GM06990 (cell line): ENCODE data around the gene TRMT6.

ENCODE experiments used
- DNase-seq: peaks from one replicate; pipeline ENCODE4 v3.0.0-alpha.2; 2011; ENCODE audit not compliant: insufficient read length; ENCODE audit errors: extremely low read depth
- H3K27me3 ChIP-seq: replicated peaks from 2 replicates; pipeline ENCODE4 v1.6.0; 2011; ENCODE audit warnings: low read length; ENCODE audit not compliant: control insufficient read depth, insufficient read depth
- H3K36me3 ChIP-seq: 2 replicates; pipeline ENCODE4 v1.5.1; 2011; ENCODE audit warnings: low read length; ENCODE audit not compliant: control insufficient read depth, insufficient read depth
- H3K4me3 ChIP-seq: replicated peaks from 2 replicates; pipeline ENCODE4 v1.5.1; 2011; ENCODE audit warnings: low read depth, mild to moderate bottlenecking, control low read depth, low read length
- TF ChIP-seq, protein P1 (sequence below): IDR thresholded peaks from 2 replicates; pipeline ENCODE4 v1.5.1; 2011; ENCODE audit warnings: low read length, control low read depth, mild to moderate bottlenecking, inconsistent platforms; ENCODE audit not compliant: insufficient read depth, poor library complexity, severe bottlenecking

The TRMT6 gene

DNA sequence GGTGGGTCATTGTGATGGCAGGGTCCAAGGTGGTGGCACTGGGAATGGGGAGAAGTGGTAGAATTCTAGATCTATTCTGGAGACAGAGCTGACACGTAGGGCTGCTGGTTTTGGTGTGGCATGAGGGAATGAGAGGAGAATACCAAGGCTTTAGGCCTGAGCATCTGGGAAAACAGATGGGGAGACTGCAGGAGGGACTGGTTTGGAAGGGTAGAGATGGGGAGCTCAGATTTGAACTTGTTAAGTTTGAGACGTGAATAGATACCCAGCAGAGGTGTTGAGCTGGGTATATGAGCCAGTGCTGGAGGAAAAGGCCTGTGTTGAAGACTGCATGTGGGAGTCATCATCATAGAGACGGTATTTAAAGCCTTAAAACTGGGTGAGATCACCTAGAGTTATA lies 17.5 kb downstream of the TRMT6 start:
- TF ChIP-seq, protein P1, sequence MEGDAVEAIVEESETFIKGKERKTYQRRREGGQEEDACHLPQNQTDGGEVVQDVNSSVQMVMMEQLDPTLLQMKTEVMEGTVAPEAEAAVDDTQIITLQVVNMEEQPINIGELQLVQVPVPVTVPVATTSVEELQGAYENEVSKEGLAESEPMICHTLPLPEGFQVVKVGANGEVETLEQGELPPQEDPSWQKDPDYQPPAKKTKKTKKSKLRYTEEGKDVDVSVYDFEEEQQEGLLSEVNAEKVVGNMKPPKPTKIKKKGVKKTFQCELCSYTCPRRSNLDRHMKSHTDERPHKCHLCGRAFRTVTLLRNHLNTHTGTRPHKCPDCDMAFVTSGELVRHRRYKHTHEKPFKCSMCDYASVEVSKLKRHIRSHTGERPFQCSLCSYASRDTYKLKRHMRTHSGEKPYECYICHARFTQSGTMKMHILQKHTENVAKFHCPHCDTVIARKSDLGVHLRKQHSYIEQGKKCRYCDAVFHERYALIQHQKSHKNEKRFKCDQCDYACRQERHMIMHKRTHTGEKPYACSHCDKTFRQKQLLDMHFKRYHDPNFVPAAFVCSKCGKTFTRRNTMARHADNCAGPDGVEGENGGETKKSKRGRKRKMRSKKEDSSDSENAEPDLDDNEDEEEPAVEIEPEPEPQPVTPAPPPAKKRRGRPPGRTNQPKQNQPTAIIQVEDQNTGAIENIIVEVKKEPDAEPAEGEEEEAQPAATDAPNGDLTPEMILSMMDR: no peak
- Histone ChIP-seq H3K36me3 (no peaks in the 10 kb centered on the region; the same call in 1 of the 2 replicates), H3K27me3 (peaks cover 1% of the 10 kb centered on the region), H3K4me3 (no peak overlapping the region)
- DNase-seq: no peak

DNA sequence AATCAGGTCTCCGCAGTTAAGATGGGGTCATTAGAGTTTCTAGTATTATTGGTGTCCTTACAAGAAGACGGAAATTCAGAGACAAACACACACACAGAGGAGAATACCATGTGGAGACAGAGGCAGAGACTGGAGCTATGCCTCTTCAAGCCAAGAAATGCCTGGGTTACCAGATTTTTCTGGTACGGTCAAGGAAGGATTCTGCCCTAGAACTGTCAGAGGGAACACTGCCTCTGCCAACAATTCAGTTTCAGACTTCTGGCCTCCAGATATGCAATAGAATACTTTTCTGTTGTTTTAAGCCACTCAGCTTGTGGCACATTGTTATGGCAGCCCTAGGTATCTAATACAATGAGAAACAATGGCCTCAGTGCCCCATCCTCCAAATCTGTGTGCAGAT lies 18.9 kb downstream of the TRMT6 start:
- TF ChIP-seq, protein P1: no peak
- H3K36me3 ChIP-seq: no peaks in the 10 kb centered on the region
- H3K4me3 ChIP-seq: no peak overlapping the region
- peaks cover 3% of the 10 kb centered on the region for H3K27me3 ChIP-seq
- DNase-seq: no peak

DNA sequence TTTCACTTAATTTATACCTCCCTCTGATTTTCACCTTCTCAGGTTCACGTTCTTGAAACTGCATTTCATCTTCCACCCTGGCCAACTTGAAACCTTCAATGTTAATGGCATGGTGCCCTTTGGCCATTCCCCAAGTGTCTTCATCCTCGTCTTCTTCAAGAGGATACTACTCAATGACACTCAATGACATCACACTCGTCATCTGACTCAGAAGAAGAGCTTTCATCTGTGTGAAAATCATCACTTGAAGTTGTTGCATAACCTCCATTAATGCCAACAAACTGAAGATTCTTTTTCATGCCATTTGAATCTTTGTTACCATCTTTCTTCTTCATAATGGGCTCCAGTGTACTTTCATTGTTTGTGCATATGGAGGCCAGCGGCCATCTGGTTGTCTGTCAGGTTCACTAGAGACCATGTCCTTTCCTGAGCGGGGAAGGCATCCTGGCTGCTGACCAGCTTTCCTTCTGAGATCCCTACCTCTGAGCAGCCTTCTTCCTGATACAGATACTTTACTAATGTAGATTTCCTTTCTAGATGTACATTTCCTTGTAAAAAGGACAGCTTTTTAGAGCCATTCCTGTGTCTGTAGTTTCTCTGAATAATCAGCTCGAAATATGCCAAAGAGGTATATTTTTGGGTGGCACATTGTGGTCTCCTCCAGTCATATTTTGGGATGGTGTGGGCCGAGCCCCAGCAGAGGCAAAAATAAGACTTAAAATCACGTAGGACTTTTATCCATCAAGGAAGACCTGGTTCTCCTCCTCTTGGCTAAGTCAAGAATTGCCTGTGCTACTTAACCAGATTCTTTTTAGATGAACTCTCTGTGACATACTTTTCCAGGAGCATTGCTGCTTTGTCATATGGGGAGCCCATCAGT lies 21.3 kb downstream of the TRMT6 start:
- TF ChIP-seq, protein P1: no peak
- DNase-seq: no peak
- Histone ChIP-seq H3K36me3 (no peaks in the 10 kb centered on the region), H3K27me3 (peaks cover 3% of the 10 kb centered on the region), H3K4me3 (no peak overlapping the region)

DNA sequence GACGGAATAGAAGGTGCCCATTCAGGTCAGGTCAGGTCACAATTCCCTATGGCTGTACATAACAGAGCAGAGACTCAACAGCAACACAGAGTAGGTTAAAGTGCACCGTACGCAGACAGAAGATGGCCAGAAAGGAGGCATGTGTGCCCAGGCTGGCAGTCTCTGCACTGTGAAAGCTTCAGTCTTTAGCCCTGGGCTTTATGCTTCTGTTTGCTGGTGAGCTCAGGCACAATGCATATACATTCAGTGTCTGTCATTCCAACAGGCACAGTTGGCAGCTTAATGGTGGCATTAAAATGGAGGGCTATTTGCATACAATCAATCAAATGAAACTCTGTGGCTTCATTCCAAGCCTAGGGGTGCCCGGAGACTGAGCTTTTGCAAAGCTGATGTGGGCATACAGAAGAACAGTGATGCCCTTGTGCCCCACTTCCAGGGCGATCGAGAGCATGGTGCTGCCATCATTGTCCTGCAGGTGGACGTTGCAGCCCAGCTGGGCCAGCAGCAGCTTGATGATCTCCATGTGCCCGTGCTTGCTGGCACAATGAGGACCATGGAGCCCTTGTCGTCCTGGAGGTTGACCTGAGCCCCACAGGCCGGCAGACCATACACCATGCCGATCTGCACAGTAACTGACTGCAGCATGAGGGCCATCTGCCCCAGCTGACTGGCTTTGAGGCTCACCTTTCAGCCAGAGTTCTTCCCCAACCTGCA lies 22.4 kb downstream of the TRMT6 start:
- Histone ChIP-seq H3K27me3 (peaks cover 3% of the 10 kb centered on the region), H3K36me3 (no peaks in the 10 kb centered on the region), H3K4me3 (no peak overlapping the region)
- DNase-seq: no peak
- TF ChIP-seq, protein P1: no peak

DNA sequence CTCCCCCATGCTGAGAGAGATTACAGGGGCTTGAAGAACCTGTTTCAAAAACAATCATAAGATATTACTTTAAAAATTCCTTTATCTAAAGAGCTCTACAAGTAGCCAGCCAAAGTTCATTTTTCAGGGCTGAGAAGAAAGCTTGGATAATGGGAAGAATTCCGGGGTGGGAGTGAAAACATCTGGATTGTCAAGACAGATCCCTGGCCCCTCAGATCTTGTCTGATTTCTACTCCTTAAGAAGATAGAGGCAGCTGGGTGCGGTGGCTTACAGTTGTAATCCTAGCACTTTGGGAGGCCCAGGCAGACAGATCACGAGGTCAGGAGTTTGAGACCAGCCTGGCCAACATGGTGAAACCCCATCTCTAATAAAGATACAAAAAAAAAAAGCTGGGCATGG lies 24.8 kb downstream of the TRMT6 start:
- no peak for DNase-seq
- Histone ChIP-seq H3K4me3 (no peak overlapping the region), H3K27me3 (peaks cover 3% of the 10 kb centered on the region), H3K36me3 (no peaks in the 10 kb centered on the region)
- TF ChIP-seq, protein P1: no peak
